GM13977 (cell line): Measurements from ENCODE around the gene PIP5K1B.

ENCODE experiments used
- DNase-seq: peaks from one replicate; pipeline ENCODE4 v3.0.0; 2012; ENCODE audit warnings: low spot score
- in situ Hi-C: fragments of 300-500 bp; cut with MboI; formaldehyde crosslinking; loops from one replicate; pipeline ENCODE4 v1.12.0; 2022; ENCODE audit warnings: low sequenced_read_pairs, low pct_unique_long_range_greater_than_20kb, mixed read lengths, inconsistent platforms; ENCODE audit not compliant: unreplicated experiment
- TF ChIP-seq, protein P1 (sequence below): IDR thresholded peaks from 2 replicates; pipeline ENCODE4 v1.5.1; 2012; ENCODE audit warnings: mild to moderate bottlenecking, control low read depth; ENCODE audit not compliant: insufficient read depth; ENCODE audit errors: extremely low read depth, missing control alignments

The PIP5K1B gene

DNA sequence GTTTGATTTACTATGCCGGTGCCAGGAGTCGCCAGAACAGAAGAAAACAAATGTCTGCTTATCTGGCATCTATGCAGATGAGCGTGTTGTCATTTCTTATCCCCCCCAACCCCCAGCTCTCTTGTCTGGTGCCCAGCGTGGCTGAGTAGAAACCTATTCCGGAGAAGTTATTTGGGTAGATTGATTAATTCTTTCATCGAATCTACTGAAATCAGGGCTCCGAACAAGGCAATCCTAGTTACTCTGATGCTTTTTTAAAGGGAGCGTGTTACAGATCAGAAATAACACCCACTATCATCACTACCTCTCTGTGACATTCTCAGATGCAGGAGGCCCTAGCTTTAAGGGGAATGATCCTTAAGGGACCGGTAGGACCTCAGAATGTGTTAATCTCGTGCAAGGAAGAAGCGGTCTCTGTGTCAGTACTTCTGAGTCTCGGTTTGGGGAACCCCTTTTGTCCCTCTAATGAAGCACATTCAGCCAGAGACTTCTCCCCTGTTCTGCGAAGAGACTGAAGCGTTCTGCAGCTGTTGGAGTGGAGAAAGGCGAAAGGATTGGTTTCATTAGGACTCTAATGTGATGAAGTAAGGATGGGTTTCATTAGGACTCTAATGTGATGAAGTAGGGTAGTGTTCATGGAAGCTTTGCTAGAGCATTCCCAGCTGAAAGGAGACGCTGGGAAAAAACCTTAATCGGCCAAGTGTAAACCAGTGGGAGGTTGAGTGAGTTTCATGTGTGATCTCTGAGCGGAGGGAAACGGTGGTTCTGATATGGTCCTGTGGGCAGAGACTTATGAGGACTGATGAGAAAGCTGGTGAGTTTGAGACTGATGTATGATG, 1.5 kb downstream of the PIP5K1B start:
- TF ChIP-seq, protein P1, sequence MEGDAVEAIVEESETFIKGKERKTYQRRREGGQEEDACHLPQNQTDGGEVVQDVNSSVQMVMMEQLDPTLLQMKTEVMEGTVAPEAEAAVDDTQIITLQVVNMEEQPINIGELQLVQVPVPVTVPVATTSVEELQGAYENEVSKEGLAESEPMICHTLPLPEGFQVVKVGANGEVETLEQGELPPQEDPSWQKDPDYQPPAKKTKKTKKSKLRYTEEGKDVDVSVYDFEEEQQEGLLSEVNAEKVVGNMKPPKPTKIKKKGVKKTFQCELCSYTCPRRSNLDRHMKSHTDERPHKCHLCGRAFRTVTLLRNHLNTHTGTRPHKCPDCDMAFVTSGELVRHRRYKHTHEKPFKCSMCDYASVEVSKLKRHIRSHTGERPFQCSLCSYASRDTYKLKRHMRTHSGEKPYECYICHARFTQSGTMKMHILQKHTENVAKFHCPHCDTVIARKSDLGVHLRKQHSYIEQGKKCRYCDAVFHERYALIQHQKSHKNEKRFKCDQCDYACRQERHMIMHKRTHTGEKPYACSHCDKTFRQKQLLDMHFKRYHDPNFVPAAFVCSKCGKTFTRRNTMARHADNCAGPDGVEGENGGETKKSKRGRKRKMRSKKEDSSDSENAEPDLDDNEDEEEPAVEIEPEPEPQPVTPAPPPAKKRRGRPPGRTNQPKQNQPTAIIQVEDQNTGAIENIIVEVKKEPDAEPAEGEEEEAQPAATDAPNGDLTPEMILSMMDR, result no peak
- in situ Hi-C loops, result loop anchor here (25.0 kb wide), 1 partner anchor 306 kb away; the partner anchor contains the start of gene PRKACG

DNA sequence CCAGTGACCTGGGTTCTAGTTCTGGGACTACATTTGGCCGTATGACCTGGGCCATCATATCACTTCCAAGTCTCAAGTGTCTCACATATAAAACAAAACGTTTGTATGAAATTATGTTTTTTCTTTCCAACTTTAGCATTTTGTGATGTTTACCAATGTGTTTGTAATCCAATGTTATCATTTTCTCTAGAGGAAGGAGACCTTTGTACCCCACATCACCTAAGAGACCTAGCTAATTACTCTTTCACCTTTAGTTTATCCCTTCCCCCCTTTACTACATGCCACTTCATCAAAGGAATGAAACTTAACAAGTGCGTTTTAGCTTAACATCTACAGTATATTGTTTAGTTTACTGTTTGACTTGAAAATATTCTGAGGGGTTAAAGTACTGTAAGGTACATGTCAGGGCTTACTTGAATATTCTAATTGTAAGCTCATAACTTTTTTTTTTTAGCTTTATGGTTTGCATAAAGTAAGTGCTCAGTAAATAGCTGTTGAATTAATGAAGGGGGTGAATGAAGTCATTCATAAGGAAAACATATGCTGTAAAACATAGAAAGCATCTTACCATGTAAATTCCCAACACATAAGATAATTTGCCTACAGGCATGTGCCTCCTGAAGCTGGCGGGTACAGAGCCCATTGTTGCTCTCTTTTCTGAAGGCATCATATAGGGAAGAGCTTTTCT, 2.9 kb downstream of the PIP5K1B start:
- TF ChIP-seq, protein P1, result no peak
- in situ Hi-C loops, result loop anchor here (25.0 kb wide), 1 partner anchor 304 kb away; the partner anchor contains the start of gene PRKACG
- DNase-seq, result no peak

More for the DNA sequence above, 1.5 kb downstream of the PIP5K1B start:
- DNase-seq, result peak; percentile 62

DNA sequence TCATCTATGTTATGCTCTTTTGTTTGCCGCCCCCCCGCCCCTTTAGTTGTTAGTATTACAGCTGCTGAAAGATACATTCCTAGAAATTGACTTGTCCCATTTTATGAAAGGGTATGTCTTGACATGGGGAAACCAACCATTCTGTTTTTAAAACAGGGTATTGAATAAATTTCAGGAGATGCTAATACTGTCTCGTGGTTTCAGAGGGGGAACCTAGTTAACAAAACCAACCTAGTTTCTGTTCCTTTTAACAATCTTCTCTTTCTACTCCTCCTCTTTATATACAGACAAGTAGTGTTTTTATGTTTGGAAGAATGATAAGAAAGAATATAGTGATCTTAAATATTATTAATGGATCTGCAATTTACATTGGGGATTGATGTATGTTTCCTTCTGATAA, 3.5 kb downstream of the PIP5K1B start:
- in situ Hi-C loops, result loop anchor here (25.0 kb wide), 1 partner anchor 304 kb away; the partner anchor contains the start of gene PRKACG
- peak; percentile 45 for DNase-seq
- TF ChIP-seq, protein P1, result no peak

DNA sequence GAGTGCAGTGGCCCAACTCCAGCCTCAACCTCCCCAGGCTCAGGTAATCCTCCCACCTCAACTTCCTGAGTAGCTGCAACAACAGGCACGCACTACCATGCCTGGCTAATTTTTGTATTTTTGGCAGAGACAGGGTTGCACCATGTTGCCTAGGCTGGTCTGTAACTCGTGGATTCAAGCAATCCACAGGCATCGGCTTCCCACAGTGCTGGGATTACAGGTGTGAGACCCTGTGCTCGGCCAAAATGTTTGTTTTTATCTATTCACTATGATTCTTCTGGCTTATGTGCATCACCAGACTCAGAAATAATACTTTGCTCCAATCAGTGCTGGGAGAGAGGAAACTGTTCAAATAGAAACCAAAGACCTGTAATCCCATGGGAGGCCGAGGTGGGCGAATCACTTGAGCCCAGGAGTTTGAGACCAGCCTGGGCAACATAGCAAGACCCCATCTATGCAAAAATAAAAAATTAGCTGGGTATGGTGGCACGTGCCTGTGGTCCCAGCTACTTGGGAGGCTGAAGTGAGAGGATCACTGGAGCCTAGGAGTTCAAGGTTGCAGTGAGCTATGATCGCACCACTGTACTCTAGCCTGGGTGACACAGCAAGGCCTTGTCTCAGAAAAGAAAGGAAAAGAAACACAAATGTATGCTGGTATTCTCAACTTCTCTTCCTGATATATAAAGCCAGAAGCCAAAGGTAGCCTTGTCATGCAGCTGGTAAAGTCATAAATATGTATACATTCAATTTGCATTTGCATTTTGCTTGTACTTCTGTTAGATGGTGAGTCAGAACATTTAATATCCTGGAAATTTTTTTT, 4.5 kb downstream of the PIP5K1B start:
- TF ChIP-seq, protein P1, result no peak
- in situ Hi-C loops, result loop anchor here (25.0 kb wide), 1 partner anchor 303 kb away; the partner anchor contains the start of gene PRKACG
- no peak for DNase-seq

DNA sequence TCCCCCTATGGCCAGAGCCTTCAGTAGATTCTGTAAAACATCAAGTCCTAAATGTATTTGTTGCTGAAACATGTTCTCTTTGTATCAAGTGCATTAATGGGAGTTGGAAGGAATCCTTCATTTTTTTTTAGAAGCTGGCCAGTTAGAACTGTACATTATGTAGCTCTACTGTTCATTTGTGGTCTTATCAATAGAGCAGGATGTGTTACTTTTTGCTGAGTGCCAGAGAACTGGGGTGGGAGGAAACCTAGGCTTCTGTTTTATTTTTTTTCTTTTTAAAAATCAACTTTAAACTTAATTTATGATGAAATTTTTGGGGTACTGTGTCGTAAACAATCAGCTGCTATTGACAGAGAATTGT, 5.1 kb downstream of the PIP5K1B start:
- no peak for DNase-seq
- in situ Hi-C loops, result loop anchor here (25.0 kb wide), 1 partner anchor 302 kb away; the partner anchor contains the start of gene PRKACG
- TF ChIP-seq, protein P1, result no peak

DNA sequence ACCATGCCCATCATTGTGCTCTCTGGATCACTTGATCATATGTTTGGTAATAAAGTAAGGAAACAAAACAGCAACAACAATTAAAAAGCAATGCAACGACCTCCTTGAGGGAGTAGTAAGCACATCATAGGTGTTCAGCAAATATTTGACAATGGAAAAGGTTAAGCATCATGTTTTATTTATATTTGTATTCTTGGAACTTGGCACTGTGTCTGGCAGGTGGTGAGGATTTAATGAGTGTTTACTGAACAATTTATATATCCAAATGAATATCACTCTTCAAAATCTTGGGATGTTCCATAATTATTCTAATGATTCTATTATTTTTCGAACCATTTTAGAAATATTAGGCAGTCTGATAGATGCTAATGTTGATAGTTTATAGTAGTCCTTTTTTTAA, 6.2 kb downstream of the PIP5K1B start:
- in situ Hi-C loops, result loop anchor here (25.0 kb wide), 1 partner anchor 301 kb away; the partner anchor contains the start of gene PRKACG
- DNase-seq, result no peak
- TF ChIP-seq, protein P1, result no peak
